Epidermal melanocyte (primary cell): Measurements from ENCODE around the gene ZNF423.

Experiments used
- DNase-seq: peaks from one replicate; pipeline ENCODE4 v3.0.0; 2011; ENCODE audit warnings: low spot score; ENCODE audit not compliant: insufficient read length

ZNF423 gene

DNA sequence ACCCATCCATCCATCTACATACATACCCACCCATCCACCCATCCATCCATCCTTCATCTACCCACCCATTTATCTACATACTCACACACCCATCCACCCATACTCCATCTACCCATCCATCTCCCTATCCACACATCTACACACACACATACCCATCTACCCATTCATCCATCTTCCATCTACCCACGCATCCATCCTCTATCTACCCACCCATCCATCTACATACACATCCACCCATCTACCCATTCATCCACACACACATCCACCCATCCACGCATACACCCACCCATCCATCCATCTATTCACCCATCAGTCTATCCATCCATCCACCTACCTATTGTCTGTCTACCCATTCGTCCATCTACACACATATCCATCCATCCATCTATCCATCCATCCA, 227.8 kb downstream of the ZNF423 start:
- DNase-seq, result no peak

DNA sequence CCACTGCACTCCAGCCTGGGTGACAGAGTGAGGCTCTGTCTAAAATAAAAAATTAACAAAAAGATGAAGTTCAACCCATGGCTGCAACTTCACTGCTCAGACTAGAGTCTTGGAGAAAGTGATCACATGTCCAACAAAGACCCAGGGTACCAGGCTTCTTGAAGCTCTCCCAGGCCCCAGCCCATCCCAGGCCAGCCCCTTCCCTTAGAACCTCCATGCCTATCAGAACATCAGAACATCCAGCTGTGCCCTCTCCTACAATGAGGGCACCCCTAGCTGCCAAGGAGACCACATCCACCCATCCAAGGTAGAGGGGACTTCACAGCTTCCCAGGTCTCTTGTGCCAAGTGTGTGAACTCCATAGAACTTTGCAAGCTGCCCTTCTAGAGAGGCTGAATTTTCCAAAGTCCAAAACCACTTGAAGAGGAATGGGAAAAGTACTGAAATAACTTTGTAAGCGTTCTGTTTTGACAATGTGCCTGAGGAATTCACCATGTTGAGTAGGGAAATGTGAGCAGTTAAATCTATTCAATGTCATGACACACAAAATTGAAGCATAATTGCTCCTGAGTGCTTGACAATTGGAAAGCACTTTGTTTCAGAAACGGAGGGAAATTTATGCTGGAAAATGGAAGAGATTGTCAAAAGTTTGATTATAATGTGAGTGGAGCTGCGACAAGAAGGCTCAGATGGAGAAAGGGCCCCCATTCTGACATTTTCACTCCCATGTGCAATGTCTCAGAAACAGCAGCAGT, 230.4 kb downstream of the ZNF423 start:
- no peak for DNase-seq

DNA sequence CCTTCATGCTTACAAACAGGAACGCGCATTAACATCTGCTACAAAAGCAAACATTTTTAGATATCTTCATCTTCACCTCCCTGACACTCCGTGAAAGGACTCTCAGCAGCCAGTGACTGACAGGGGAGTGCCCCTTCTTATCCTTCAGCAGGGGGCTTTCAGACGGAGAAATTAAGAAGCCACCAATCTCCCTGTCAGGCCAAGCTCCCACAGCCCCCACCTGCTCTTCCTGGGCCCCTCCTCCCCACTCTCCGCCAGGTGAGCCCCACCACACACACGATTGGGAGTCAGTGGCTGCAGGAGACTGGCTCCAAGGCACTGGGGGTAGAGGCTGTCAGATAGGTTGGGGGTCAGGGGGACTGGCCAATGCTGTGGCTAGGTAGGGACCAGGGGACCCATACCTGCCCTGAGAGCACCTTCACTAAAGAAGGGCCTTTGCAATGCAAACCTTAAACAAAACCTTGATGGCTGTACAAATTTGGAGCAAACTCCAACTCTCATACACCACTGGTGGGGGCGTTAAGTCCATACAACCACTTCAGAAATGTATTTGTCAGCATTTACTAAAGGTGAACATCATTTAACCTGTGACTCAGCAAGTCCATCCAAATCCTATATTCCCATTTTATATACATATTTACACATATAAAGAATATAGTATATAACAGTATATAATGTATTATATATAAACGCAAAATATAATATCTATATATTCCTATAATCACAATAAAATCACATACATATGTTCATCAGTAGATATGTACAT, 232.2 kb downstream of the ZNF423 start:
- DNase-seq, result no peak

DNA sequence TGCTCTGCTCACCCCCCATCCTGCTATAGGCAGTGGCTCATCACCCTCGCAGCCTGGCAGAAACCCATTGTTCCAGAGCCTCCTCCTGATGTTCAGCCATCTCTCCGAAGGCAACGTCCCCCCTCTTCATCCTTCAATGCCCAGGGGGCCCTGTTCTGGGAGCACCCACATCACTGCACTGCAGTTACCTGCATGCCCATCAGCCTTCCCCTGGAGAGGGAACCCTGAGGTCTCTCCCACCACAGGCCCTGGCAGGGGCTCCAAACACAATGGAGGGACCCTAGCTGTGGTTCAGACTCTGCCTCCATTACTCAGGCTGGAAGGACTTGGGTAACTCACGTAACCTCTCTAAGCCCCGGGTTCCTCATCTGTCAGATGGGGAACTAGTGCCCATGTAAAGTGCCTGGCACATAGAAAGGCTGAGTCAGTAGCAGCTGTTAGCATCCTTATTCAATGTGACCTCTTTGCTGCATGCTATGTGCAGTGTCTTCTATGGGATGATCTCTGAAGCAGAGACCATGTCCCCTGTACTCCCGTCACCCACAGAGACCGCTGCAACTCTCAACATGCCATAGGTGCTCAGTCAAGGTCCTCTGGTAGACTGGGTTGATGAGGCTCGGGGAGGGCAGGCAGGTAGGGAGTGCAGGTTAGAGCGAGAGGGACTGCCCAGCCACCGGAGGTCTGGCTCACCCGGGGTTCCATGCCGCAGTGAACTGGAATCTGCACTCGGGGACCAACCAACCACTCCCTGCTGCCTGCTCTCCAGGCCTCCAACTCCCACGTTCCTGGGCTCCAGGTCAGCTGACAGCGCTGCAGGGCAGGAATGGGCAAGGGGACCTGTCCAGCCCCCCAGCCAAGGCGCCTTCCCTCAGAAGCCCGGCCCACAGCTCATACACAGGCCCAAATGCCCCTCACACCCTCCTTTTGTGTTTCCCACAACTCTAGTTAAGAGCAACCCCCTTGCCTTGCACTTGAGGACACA, 233.2 kb downstream of the ZNF423 start:
- DNase-seq, result no peak

DNA sequence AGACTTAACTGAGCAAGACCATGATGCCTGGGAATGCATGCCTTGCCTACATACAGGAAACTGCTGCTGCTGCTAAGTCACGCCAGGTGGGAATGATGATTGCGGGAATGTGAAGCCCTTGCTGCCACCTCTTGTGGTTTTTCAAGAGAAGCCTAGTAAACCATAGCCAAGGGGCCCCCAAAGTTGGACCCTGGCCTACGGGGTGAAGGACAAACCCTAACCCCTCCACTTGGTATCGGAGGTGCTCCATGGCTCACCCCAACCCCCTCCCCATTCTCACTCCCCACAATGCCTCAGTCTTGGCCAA, 233.9 kb downstream of the ZNF423 start:
- no peak for DNase-seq

DNA sequence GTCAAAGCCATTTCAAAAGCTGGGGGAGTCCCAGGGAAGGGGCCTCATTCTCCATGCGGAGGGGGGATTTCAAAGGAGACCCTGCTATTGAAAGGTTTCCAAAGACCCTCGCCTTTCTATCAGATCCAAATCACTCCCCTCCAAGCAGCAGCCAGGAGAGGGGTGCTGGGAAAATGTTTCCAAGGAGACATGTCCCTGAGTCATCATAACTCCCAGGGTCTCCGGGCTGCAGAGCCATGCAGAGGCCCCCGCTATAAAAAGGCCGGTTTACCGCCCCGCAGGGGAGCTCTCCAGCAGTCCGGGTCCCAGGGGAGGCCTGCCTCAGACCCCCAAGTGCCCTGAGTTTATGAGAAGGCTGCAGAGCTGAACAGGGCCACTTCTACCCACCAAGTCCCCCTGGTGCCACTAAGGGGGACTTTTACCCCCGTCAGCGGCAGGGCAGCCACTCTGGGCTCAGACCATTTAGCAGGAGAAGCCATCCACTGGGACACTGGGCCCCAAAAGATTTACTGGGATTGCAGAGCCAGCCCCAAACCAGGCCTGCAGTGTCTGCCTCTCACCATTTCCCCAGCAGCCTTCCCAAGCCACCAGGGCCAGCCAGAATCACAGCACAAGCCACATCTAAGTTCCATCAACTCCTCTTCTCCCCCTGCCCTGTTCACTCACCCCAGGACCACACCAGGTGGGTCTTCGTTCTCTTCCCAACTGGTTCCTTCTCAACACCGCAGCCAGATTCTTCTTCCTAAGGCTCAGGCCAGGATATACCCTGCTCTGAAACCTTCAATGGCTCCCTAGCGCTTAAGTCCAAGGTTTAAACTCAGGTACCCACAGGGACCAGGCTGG, 234.4 kb downstream of the ZNF423 start:
- no peak for DNase-seq

DNA sequence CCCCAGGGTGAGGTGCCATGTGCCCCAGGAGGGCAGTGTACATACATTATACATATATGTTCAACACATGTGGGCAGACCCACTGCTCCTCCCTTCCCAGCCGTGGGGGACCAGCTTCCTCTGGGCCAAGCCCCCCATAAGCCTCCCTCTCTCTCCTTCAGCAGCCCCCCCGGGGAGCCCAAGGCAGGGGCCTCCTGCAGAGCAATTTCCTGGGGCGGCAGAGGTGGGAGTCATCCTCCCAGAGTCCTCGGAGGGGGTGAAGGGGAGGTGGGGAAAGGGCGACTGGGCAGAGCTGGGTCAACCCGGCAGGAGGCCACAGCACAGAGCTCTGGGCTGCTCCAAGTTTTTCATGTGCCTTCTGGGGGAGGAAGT, 235.1 kb downstream of the ZNF423 start:
- DNase-seq, result no peak

DNA sequence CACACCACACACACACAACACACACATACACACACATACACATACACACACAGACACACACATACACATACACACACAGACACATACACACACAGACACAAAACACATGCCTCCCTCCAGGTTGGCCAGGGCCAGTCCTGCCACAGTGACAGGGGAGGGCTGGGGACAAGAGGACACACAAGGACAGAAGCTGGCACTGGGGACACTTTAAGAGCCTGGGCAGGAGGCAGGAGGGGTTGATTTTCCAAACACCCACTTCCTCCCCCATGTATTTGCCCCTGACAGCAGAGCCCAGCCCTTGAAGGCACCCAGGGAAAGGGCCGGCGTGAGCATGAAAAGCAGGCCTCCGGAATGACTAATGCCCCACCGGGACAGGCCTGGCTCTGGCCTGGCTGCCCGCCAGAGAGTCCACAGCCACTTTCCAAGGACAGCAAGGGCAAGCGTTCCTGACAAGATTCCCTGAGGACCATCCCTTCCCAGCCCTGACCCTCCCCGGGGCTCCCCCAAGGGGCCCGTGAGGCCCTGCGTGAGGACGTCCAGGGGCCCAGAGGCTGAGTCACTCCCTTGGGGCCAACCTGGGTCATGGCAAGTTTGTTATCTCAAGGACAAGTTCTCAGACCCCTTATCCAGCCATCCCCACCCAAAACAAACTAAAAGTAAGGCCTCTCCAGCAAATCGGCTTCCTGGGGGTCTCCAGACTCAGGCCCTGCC, 235.6 kb downstream of the ZNF423 start:
- DNase-seq, result no peak

DNA sequence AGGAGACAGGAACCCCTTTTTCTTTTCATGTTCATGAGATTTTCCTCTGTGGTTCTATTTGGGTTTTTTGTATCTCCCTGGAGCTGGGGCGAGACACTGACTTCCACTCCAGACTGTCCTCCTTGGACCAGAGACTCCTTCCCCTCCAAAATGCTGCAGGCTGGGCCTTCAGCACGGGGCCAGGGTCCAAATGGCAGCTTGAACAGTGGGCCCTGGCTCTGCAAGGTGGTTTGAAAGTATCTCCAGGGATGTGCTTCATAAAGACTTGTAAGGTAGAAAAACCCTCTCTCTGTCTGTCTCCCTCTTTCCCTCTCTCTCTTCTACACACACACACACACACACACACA, 236.1 kb downstream of the ZNF423 start:
- no peak for DNase-seq

DNA sequence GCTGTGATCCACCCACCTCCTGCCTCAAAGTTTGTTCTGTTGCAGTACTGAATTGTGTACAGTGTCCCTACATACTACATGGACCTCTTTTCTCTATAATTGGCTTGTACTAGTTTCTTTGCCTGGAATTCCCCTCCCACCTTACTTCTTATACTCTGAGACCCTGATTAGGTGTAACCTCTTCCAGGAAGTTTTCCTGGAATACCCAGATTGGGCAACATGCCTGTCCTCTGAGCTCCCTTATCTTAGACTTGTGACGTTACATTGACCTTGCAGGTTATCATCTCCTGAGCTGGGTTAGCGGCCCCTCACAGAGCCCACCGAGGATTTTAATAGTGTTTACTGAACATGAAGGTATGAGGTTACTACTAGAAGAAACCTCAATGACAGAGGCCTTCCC, 237.0 kb downstream of the ZNF423 start:
- DNase-seq, result no peak

DNA sequence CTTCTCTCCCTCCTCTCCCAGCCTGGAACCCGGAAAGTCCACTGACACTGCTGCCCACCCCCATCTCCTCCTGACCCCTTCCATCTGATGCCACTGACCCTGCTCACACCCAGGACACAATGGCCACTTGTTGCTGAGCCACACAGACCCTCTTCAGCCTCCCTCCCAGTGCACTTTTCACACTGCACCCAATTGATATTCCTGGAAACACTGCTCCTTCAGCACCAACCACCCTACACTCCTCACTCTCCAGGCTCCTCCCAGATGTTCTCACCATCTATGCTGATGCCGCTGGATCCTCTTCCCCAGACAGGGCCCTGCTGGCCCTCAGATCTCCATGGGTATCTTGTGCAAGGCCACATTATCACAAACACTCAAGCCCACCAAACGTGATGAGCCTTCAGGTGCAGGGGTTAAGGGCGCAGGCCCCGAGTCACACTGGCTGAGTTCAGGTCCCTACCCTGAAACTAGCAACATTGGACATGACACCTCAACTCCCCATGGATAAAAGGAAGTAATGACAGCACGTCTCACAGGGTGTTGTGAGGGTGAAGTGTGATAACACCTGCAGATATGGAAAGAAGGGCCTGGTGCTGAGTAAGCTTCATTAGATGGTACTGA, 238.1 kb downstream of the ZNF423 start:
- no peak for DNase-seq

DNA sequence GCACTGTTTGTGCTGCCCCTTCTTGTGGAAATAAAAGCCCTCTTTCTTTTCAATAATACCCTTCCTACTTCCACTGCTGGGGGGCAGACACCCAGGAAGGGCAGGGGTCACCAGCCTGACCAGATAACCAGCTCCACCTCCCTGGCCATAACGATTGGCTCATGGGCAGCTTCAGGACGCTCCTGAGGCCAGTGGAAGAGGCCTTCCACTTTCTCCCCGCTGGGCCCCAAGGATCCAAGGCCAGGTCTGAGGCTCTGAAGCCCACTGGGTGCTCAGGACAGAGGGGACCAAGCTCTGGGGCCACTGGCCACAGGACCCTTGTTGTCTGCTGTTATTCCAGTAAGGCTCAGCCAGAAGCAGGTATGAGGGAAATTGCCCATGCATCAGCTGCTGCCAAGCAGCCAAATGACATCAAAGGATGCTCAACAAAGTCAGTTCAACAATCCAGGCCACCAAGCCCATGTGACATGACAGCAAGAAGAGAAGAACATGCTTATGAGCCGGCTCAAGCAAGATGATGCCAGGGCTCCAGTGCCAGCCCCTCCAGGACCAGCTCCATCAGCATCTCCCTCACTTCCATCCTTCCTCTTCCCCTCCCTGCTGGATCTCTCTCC, 238.8 kb downstream of the ZNF423 start:
- DNase-seq, result no peak

DNA sequence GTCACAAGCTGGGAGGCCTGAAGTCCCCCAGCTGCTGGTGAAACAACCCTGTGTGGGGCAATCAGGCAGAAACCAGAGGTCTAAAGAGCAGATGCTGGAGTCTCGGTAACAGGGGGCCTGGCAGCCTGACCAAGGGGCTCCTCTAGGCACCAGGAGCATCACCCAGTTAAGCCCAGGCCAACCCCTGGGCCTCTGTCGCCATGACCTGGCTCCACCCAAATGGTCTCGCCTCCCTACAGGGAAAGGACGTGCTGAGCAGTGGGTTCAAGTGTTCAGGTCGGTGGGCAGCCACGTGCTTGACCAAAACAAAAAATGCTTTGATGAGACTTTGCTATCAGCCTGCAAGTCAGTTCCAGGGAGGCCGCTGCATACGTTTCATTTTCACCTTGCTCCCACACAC, 240.3 kb downstream of the ZNF423 start:
- DNase-seq, result no peak

DNA sequence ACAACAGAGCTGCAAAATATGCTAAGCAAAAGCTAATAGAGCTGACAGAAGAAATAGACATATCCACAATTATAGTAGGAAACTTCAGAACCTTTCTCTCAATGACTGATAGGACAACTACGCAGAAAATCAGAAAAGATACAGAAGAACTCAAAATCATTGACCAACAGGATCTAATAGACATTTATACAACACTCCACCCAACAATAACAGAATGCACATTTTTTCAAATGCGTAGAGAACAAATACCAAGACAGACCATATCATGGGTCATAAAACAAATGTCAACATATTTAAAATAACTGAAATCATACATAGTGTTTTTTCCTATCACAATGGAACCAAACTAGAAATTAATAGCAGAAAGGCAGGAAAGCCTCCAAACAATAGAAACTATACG, 244.9 kb downstream of the ZNF423 start:
- DNase-seq, result no peak

DNA sequence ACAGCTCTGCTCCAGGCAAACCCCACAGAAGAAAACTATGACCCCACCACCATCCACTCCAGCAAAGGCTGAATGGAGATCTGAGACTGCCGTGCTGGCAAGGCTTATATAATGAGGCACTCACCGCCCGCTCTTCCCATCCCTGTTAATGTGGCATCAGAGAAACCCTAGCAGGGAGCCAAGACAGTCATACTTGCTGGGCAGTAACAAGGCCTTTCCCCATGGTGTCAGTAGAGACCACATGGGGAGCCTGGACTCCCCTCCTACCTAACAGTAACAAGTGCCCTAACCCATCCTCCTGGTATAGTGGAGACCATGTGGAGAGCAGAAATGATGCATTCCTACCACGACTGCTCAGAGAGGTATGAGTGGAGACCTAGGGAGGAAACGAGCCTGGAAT, 247.1 kb downstream of the ZNF423 start:
- no peak for DNase-seq

DNA sequence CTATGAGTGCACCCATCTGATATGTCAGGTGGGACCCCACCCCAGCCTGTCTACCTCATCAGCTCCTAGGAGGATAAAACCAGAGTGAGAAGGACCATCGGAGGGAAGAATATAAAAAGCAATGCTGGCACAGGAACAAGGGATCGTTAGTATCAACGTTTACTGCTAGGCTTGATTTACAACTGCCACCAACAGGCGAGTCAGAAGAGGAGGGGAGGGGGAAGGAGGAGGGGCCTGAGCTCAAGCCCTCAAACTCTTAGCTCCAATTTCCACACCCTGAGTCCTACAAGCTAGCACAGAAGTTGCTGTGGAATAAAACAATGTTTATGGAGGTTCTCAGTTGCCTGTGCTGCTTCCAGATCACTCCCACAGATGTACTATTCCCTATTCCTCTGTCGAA, 247.8 kb downstream of the ZNF423 start:
- no peak for DNase-seq

DNA sequence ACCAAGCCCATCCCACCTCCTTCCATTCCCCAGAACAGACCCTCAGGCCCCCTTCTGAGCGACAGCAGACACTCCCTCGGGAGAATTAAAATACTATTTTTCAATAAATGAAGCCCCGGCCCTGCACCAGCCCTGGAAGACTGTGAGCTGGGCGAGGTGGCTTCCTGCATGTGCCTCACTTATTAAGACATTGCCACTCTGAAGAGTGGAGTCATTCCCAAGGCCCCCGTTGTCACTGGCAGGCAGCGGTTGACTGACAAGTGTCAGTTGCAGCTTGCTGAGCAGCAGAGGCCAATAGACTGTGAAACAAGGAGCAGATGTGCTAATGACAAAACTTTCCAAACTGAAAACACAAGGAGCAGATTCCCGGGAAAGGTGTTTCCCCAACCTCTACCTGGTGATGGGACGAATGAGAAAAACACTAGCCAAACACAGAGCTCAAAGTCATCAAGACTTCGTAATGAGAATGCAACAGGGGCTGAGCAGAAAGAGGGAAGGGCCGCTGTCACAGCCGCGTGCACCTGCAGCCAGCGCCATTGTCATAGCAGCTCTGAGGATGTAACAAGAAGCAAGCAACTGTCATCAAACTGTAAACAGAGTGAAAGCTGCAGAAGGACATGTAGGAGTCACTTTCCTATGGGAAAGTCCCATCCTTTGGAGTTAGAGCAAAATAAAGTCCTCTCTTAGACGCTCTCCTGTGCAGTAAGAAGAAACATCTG, 250.2 kb downstream of the ZNF423 start:
- DNase-seq, result no peak

DNA sequence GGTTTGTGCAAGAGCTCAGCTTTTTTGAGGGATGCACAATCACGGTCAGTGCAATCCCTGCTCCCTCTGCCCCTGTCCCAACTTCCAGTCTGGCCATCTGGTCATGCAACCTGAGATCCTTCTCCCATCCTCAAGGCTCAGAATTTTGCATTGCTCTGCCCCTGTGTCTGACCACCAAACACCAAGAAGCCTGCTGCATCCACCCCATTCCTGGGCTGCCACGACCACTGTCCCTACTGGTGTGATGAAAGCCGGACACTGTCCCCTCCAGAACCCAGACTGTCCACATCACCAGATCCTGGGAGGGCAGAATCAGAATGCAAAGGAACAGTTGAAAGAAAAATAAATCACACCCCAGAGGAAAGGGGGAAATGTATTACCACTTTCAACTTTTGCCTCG, 251.3 kb downstream of the ZNF423 start:
- DNase-seq, result no peak

DNA sequence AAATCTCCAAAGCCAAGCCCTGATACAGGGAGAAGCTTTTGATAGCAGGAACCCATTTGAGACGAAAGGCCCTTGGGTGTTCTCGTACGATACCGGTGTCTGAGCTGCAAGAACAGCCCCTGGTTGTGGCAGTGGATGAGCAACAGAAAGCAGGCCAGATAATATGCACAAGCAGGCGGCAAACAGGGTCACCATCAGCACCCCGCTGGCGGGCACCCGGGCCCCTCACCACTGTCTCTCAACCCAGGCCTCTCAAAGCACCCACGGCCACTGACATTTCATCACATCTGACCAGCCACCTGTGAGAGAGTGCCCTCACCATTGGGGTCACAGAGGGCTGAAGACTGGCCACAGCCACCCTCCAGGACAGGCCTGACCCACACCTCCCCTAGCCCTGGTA, 252.0 kb downstream of the ZNF423 start:
- DNase-seq, result no peak
